Thymus (tissue), 11 donors: ENCODE results near the gene PPM1D. TPM values are rescaled to one million over a fixed set of nuclear protein-coding genes. Genes with fewer than 3 reads are reported as not detected.
A peak's percentile ranks its signal among the peaks of the same experiment; 100 is the strongest.

Experiments used
- DNase-seq, 9 donors: peaks; one replicate each; pipeline ENCODE4 v3.0.0-alpha.2; 2013; ENCODE audit warnings: low spot score in 9 of 9, low read depth in 6 of 9, missing footprints in 1 of 9
- H3K27ac ChIP-seq, 2 donors: one replicate each; pipeline ENCODE4 v1.5.1; 2013; ENCODE audit warnings: control low read depth in 1 of 2, low read depth in 1 of 2, low read length in 1 of 2, mild to moderate bottlenecking in 1 of 2, moderate library complexity in 1 of 2
- H3K27me3 ChIP-seq, 2 donors: one replicate each; pipeline ENCODE4 v1.5.1; 2013; ENCODE audit warnings: low read length in 1 of 2; ENCODE audit not compliant: control insufficient read depth in 2 of 2, insufficient read depth in 1 of 2
- H3K36me3 ChIP-seq, 2 donors: one replicate each; pipeline ENCODE4 v1.5.1; 2013; ENCODE audit warnings: low read length in 1 of 2, mild to moderate bottlenecking in 1 of 2, moderate library complexity in 1 of 2; ENCODE audit not compliant: control insufficient read depth in 2 of 2, insufficient read depth in 2 of 2
- H3K4me1 ChIP-seq, 2 donors: one replicate each; pipeline ENCODE4 v1.5.1; 2013; ENCODE audit warnings: low read length in 2 of 2; ENCODE audit not compliant: control insufficient read depth in 2 of 2, insufficient read depth in 2 of 2
- H3K4me3 ChIP-seq, 2 donors: one replicate each; pipeline ENCODE4 v1.5.1; 2013; ENCODE audit warnings: low read length in 2 of 2, control low read depth in 1 of 2, mild to moderate bottlenecking in 1 of 2
- H3K9me3 ChIP-seq, 2 donors: one replicate each; pipeline ENCODE4 v1.5.1; 2013; ENCODE audit warnings: low read length in 1 of 2, mild to moderate bottlenecking in 1 of 2; ENCODE audit not compliant: control insufficient read depth in 2 of 2, insufficient read depth in 1 of 2
- WGBS: extraction: QIAGEN DNeasy Blood & Tissue Kit; methylation state at CpG from one replicate; pipeline ENCODE4 v1.1.7; 2013; 5-methylcytosine and 5-hydroxymethylcytosine counted together
- polyA plus RNA-seq: library from polyadenylated mRNA; stranded (reverse); fragments of 200-250 nt; gene quantifications from one replicate; pipeline ENCODE4 v1.2.3, GENCODE V29; 2013
- total RNA-seq: library from RNA; stranded (reverse); fragments of 120-200 nt; gene quantifications from one replicate; pipeline ENCODE4 v1.2.4, GENCODE V29; 2013
- donor health status: healthy.

Gene PPM1D
- total and polyA plus RNA-seq, 2 donors, result 6.5 to 10.9 TPM

GRCh38 chr17:60641126-60641525 lies 41.1 kb downstream of the PPM1D start:
- no peaks in the 10 kb centered on the region for H3K4me1 ChIP-seq
- peaks cover 12 to 26% of the 10 kb centered on the region in 2 donors for H3K36me3 ChIP-seq
- H3K27ac ChIP-seq, result no peak overlapping the region
- DNase-seq, result no peak
- no peaks in the 10 kb centered on the region for H3K27me3 ChIP-seq
- 95% methylated on average over 3 of the region's 3 CpGs for WGBS
- H3K4me3 ChIP-seq, result no peak overlapping the region
- no peaks in the 10 kb centered on the region for H3K9me3 ChIP-seq

DNA sequence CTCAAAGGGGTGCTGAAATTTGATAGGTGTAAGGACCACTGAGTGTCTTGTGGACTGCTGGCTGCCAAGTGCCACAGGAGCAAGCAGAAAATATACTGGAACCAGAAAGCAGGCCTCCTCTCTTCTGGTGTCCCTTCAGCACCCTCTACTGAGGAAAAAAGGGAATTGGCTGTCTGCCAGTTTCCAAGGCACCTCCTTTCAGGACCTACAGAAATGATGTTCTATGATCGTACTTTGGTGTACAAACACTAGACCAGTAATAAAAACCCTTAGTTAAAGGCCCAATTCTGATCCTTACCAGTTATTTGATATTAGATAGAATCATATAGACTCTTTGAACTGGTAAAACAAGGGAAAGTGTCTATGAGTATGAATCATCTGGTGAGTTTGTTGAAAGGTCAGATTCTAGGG lies 41.8 kb downstream of the PPM1D start:
- H3K4me3 ChIP-seq, result no peak overlapping the region
- H3K4me1 ChIP-seq, result no peaks in the 10 kb centered on the region
- WGBS, result 87% methylated on average over 1 of the region's 1 CpG
- H3K9me3 ChIP-seq, result no peaks in the 10 kb centered on the region
- H3K36me3 ChIP-seq, result peaks cover 6 to 20% of the 10 kb centered on the region in 2 donors
- H3K27me3 ChIP-seq, result no peaks in the 10 kb centered on the region
- DNase-seq, result peak; percentile 33 to 82 (median 53)
- H3K27ac ChIP-seq, result no peak overlapping the region

GRCh38 chr17:60645918-60646523 lies 46.0 kb downstream of the PPM1D start:
- 98% methylated on average over 3 of the region's 3 CpGs for WGBS
- Histone ChIP-seq H3K4me3 (no peak overlapping the region), H3K36me3 (peaks cover 12 to 26% of the 10 kb centered on the region in 2 donors), H3K27ac (no peak overlapping the region), H3K27me3 (no peaks in the 10 kb centered on the region), H3K9me3 (no peaks in the 10 kb centered on the region), H3K4me1 (no peaks in the 10 kb centered on the region)
- no peak for DNase-seq

- Histone ChIP-seq H3K36me3 (peaks cover 13 to 26% of the 10 kb centered on the region in 2 donors), H3K9me3 (no peaks in the 10 kb centered on the region), H3K27ac (no peak overlapping the region), H3K4me1 (no peaks in the 10 kb centered on the region), H3K4me3 (no peak overlapping the region), H3K27me3 (no peaks in the 10 kb centered on the region)
- DNase-seq, result no peak
- 95% methylated on average over 3 of the region's 3 CpGs for WGBS
Observed at GRCh38 chr17:60646701-60647100, 46.7 kb downstream of the PPM1D start.

- Histone ChIP-seq H3K27me3 (no peaks in the 10 kb centered on the region), H3K9me3 (no peaks in the 10 kb centered on the region), H3K36me3 (peaks cover 13 to 28% of the 10 kb centered on the region in 2 donors)
Observed at GRCh38 chr17:60647705-60648104, 47.7 kb downstream of the PPM1D start.

GRCh38 chr17:60652454-60653247 lies 52.7 kb downstream of the PPM1D start:
- Histone ChIP-seq H3K27ac (no peak overlapping the region), H3K27me3 (no peaks in the 10 kb centered on the region), H3K36me3 (peaks cover 13 to 33% of the 10 kb centered on the region in 2 donors), H3K4me1 (no peaks in the 10 kb centered on the region), H3K9me3 (no peaks in the 10 kb centered on the region), H3K4me3 (no peak overlapping the region)
- WGBS, result 56% methylated on average over 2 of the region's 2 CpGs
- DNase-seq, result no peak

More at GRCh38 chr17:60647705-60648104, 47.7 kb downstream of the PPM1D start:
- no peak for DNase-seq
- no peak overlapping the region for H3K27ac ChIP-seq
- H3K4me3 ChIP-seq, result no peak overlapping the region
- H3K4me1 ChIP-seq, result no peaks in the 10 kb centered on the region
- 98% methylated on average over 1 of the region's 1 CpG for WGBS

- Histone ChIP-seq H3K4me1 (no peaks in the 10 kb centered on the region), H3K4me3 (no peak overlapping the region), H3K27ac (no peak overlapping the region), H3K27me3 (no peaks in the 10 kb centered on the region), H3K36me3 (peaks cover 12 to 36% of the 10 kb centered on the region in 2 donors), H3K9me3 (no peaks in the 10 kb centered on the region)
- DNase-seq, result no peak
- WGBS, result 96% methylated on average over 1 of the region's 1 CpG
Observed at GRCh38 chr17:60653569-60653968, 53.6 kb downstream of the PPM1D start.

GRCh38 chr17:60656499-60656898 lies 56.5 kb downstream of the PPM1D start:
- no peak for DNase-seq
- Histone ChIP-seq H3K4me1 (no peaks in the 10 kb centered on the region), H3K4me3 (no peak overlapping the region), H3K27me3 (no peaks in the 10 kb centered on the region), H3K27ac (no peak overlapping the region), H3K9me3 (no peaks in the 10 kb centered on the region), H3K36me3 (peaks cover 4 to 29% of the 10 kb centered on the region in 2 donors)
- 97% methylated on average over 5 of the region's 5 CpGs for WGBS

DNA sequence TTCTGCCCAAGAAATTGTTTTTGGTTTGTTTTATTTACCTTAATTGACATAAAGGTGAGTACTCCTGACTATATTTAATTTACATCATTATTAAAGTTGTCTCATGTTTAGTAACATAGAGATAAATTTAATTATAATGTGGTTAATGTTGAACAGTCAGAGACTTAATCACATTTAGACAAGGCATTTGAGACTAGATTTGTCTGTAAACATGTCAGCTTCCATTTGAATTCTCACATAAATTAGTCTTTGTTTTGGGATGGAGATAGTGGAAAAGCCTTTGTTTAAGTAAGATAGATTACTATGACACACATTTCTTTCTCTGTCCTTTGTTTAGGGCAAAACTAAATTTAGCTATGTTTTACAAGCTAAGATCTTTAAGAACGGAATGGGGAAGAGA lies 59.2 kb downstream of the PPM1D start:
- WGBS, result 95% methylated on average over 1 of the region's 1 CpG
- H3K27me3 ChIP-seq, result no peaks in the 10 kb centered on the region
- no peaks in the 10 kb centered on the region for H3K9me3 ChIP-seq
- no peak overlapping the region for H3K4me3 ChIP-seq
- H3K36me3 ChIP-seq, result peaks cover 11 to 30% of the 10 kb centered on the region in 2 donors
- no peak overlapping the region for H3K27ac ChIP-seq
- H3K4me1 ChIP-seq, result no peaks in the 10 kb centered on the region
- DNase-seq, result no peak
